ENCODE results near the gene ATP8B1. TPM values are rescaled to one million over a fixed set of nuclear protein-coding genes. Genes with fewer than 3 reads are reported as not detected.

The ATP8B1 gene
- total RNA-seq, 1 experiment from 2014 or later = 15.9 TPM

DNA sequence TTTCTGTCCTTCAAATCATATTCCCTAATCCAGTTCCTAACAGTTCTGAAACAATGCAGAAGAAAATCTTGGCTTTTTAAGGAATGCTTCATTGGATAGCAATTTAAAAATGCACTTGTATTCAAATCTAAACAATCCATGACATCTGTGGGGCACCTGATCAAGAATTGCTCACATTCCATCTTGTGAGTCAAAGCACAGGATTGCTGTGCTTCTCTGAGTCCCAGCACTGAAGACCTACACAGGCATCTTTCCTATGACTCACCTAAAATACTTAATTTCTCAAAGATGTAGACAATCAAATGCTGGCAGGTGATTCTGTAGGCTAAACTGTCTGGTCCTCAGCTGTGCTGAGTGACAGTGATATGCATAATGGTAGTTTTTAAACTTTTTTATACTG lies 10.1 kb upstream of the ATP8B1 start:
- Histone ChIP-seq H4K20me1 (ENCODE audit: insufficient read depth) (no peaks in the 10 kb centered on the region), H3K27me3 (ENCODE audit: insufficient read depth, low read length) (no peaks in the 10 kb centered on the region), H3K9ac (ENCODE audit: low read length) (no peak overlapping the region), H3K9me3 (ENCODE audit: control insufficient read depth in 1 of 2, insufficient read depth in 1 of 2, low read depth in 1 of 2, low read length in 2 of 2) (peaks cover 0 to 11% of the 10 kb centered on the region in 2 experiments; a peak in 1 of 4 replicates), H3K4me2 (ENCODE audit: low read length) (peak overlapping the region; percentile 18), H3K36me3 (ENCODE audit: control insufficient read depth in 1 of 2, insufficient read depth in 2 of 2, low read length in 2 of 2) (no peaks in the 10 kb centered on the region), H3K79me2 (ENCODE audit: insufficient read depth, low read length) (no peaks in the 10 kb centered on the region), H3K4me1 (ENCODE audit: control insufficient read depth in 1 of 2, insufficient read depth in 2 of 2, low read length in 2 of 2) (peaks cover 3 to 17% of the 10 kb centered on the region in 2 experiments; a peak in 3 of 4 replicates), H3K9me2 (ENCODE audit: insufficient read depth) (no peaks in the 10 kb centered on the region), H3K4me3 (replicated peaks in 1 of 2; ENCODE audit: low read depth in 1 of 2, low read length in 2 of 2) (no peak overlapping the region), H2AFZ (ENCODE audit: low read depth, low read length, poor library complexity, severe bottlenecking) (no peak overlapping the region), H3K27ac (ENCODE audit: low read depth, low read length) (no peak overlapping the region)
- BruUV-seq (replicated peaks) = no TSS peak
- RAD21 ChIA-PET (ENCODE audit: low non-redundant PET in 1 of 2, low total read pairs in 2 of 2, uncharacterized antibody in 2 of 2, unreplicated experiment in 2 of 2) = no interaction called here
- peak; percentile 85 for ATAC-seq
- CTCF ChIA-PET = no interaction called here
- intact Hi-C loops (cut with micrococcal nuclease) = no loop called here
- POLR2A ChIA-PET = interaction anchor here (1.4 kb wide), 1 partner anchor 10 kb away, joined by 4 read pairs; the partner anchor contains the start of gene ATP8B1
- peak; percentile 31 for DNase-seq (ENCODE audit: low read depth, low spot score)
- TF ChIP-seq FOSL1 (IDR thresholded peaks at IDR 0.05; ENCODE audit: low read depth) (peak; percentile 40), JUND (IDR thresholded peaks at IDR 0.05) (peak; percentile 21; the same call in 1 of the 2 replicates), POLR2AphosphoS5 (IDR thresholded peaks at IDR 0.05; ENCODE audit: low read depth, low read length) (no peak)

DNA sequence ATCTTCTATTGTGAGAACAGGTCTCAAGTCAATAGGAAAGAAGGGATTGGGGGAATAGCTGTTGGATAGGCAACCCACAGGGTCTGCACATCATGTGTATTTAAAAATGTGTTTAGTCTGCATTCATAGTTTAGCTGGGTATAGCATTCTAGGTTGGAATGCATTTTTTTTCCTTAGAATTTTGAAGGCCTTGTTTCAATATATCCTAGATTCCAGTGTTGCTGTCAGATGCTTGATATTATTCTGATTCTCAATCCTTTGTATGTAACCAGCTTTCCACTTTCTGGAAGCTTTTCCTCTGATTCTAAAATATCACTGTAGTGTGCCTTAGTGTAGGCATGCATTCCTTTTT lies 9.0 kb upstream of the ATP8B1 start:
- ChIA-PET RAD21 (ENCODE audit: low non-redundant PET in 1 of 2, low total read pairs in 2 of 2, uncharacterized antibody in 2 of 2, unreplicated experiment in 2 of 2) (no interaction called here), POLR2A (interaction anchor here (1.4 kb wide), 1 partner anchor 9 kb away, joined by 4 read pairs; the partner anchor contains the start of gene ATP8B1), CTCF (no interaction called here)
- Histone ChIP-seq H3K4me1 (ENCODE audit: control insufficient read depth in 1 of 2, insufficient read depth in 2 of 2, low read length in 2 of 2) (peaks cover 5 to 23% of the 10 kb centered on the region in 2 experiments; a peak in 3 of 4 replicates), H3K4me2 (ENCODE audit: low read length) (no peak overlapping the region), H3K36me3 (ENCODE audit: control insufficient read depth in 1 of 2, insufficient read depth in 2 of 2, low read length in 2 of 2) (no peaks in the 10 kb centered on the region), H3K27me3 (ENCODE audit: insufficient read depth, low read length) (no peaks in the 10 kb centered on the region), H3K9me3 (ENCODE audit: control insufficient read depth in 1 of 2, insufficient read depth in 1 of 2, low read depth in 1 of 2, low read length in 2 of 2) (peaks cover 0 to 11% of the 10 kb centered on the region in 2 experiments; a peak in 1 of 4 replicates), H3K9ac (ENCODE audit: low read length) (no peak overlapping the region), H4K20me1 (ENCODE audit: insufficient read depth) (no peaks in the 10 kb centered on the region), H2AFZ (ENCODE audit: low read depth, low read length, poor library complexity, severe bottlenecking) (no peak overlapping the region), H3K4me3 (replicated peaks in 1 of 2; ENCODE audit: low read depth in 1 of 2, low read length in 2 of 2) (no peak overlapping the region), H3K9me2 (ENCODE audit: insufficient read depth) (no peaks in the 10 kb centered on the region), H3K79me2 (ENCODE audit: insufficient read depth, low read length) (no peaks in the 10 kb centered on the region), H3K27ac (ENCODE audit: low read depth, low read length) (no peak overlapping the region)
- DNase-seq (ENCODE audit: low read depth, low spot score) = no peak
- BruUV-seq (replicated peaks) = no TSS peak
- no peak for ATAC-seq
- intact Hi-C loops (cut with micrococcal nuclease) = no loop called here
- no peak for TF ChIP-seq SP1 (IDR thresholded peaks at IDR 0.05; ENCODE audit: low read depth)
- TF ChIP-seq JUND (IDR thresholded peaks at IDR 0.05) = no peak
- no peak for TF ChIP-seq TCF7L2 (IDR thresholded peaks at IDR 0.05; ENCODE audit: borderline replicate concordance, extremely low read depth, insufficient read depth, insufficient read length)
- TF ChIP-seq, protein P1, sequence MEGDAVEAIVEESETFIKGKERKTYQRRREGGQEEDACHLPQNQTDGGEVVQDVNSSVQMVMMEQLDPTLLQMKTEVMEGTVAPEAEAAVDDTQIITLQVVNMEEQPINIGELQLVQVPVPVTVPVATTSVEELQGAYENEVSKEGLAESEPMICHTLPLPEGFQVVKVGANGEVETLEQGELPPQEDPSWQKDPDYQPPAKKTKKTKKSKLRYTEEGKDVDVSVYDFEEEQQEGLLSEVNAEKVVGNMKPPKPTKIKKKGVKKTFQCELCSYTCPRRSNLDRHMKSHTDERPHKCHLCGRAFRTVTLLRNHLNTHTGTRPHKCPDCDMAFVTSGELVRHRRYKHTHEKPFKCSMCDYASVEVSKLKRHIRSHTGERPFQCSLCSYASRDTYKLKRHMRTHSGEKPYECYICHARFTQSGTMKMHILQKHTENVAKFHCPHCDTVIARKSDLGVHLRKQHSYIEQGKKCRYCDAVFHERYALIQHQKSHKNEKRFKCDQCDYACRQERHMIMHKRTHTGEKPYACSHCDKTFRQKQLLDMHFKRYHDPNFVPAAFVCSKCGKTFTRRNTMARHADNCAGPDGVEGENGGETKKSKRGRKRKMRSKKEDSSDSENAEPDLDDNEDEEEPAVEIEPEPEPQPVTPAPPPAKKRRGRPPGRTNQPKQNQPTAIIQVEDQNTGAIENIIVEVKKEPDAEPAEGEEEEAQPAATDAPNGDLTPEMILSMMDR (IDR thresholded peaks at IDR 0.05 in 2 of 3, conservative IDR thresholded peaks at IDR 0.05 in 1 of 3; ENCODE audit: borderline replicate concordance in 1 of 3, insufficient read depth in 1 of 3, low read depth in 2 of 3, low read length in 2 of 3) = no peak
- no peak for TF ChIP-seq YY1 (IDR thresholded peaks at IDR 0.05; ENCODE audit: extremely low read depth, insufficient replicate concordance, low read depth, low read length)
- no peak for TF ChIP-seq RAD21 (IDR thresholded peaks at IDR 0.05; ENCODE audit: low read depth)
- TF ChIP-seq ZFX (IDR thresholded peaks at IDR 0.05) = no peak
- no peak for TF ChIP-seq CEBPB (IDR thresholded peaks at IDR 0.05; ENCODE audit: low read depth)
- TF ChIP-seq, protein P2, sequence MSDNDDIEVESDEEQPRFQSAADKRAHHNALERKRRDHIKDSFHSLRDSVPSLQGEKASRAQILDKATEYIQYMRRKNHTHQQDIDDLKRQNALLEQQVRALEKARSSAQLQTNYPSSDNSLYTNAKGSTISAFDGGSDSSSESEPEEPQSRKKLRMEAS (IDR thresholded peaks at IDR 0.05) = no peak
- no peak for TF ChIP-seq ELF1 (IDR thresholded peaks at IDR 0.05; ENCODE audit: borderline replicate concordance, low read depth)
- TF ChIP-seq, protein P3, sequence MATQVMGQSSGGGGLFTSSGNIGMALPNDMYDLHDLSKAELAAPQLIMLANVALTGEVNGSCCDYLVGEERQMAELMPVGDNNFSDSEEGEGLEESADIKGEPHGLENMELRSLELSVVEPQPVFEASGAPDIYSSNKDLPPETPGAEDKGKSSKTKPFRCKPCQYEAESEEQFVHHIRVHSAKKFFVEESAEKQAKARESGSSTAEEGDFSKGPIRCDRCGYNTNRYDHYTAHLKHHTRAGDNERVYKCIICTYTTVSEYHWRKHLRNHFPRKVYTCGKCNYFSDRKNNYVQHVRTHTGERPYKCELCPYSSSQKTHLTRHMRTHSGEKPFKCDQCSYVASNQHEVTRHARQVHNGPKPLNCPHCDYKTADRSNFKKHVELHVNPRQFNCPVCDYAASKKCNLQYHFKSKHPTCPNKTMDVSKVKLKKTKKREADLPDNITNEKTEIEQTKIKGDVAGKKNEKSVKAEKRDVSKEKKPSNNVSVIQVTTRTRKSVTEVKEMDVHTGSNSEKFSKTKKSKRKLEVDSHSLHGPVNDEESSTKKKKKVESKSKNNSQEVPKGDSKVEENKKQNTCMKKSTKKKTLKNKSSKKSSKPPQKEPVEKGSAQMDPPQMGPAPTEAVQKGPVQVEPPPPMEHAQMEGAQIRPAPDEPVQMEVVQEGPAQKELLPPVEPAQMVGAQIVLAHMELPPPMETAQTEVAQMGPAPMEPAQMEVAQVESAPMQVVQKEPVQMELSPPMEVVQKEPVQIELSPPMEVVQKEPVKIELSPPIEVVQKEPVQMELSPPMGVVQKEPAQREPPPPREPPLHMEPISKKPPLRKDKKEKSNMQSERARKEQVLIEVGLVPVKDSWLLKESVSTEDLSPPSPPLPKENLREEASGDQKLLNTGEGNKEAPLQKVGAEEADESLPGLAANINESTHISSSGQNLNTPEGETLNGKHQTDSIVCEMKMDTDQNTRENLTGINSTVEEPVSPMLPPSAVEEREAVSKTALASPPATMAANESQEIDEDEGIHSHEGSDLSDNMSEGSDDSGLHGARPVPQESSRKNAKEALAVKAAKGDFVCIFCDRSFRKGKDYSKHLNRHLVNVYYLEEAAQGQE (IDR thresholded peaks at IDR 0.05; ENCODE audit: low read depth) = no peak
- TF ChIP-seq FOSL1 (IDR thresholded peaks at IDR 0.05; ENCODE audit: low read depth) = no peak

Measured in HCT116 (cell line).